ENCODE measurements around the gene BAIAP2.

- TF ChIP-seq POLR2A (IDR thresholded peaks at IDR 0.05; ENCODE audit: low read depth, low read length) = no peak
- no peak for TF ChIP-seq EZH2 (IDR thresholded peaks at IDR 0.05; ENCODE audit: borderline replicate concordance, low read depth, low read length, severe bottlenecking)
- TF ChIP-seq JUN (IDR thresholded peaks at IDR 0.05; ENCODE audit: borderline replicate concordance, insufficient read depth, insufficient read length, low read depth) = no peak
- TF ChIP-seq, protein P1, sequence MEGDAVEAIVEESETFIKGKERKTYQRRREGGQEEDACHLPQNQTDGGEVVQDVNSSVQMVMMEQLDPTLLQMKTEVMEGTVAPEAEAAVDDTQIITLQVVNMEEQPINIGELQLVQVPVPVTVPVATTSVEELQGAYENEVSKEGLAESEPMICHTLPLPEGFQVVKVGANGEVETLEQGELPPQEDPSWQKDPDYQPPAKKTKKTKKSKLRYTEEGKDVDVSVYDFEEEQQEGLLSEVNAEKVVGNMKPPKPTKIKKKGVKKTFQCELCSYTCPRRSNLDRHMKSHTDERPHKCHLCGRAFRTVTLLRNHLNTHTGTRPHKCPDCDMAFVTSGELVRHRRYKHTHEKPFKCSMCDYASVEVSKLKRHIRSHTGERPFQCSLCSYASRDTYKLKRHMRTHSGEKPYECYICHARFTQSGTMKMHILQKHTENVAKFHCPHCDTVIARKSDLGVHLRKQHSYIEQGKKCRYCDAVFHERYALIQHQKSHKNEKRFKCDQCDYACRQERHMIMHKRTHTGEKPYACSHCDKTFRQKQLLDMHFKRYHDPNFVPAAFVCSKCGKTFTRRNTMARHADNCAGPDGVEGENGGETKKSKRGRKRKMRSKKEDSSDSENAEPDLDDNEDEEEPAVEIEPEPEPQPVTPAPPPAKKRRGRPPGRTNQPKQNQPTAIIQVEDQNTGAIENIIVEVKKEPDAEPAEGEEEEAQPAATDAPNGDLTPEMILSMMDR (IDR thresholded peaks at IDR 0.05; ENCODE audit: extremely low read depth in 1 of 2, insufficient read depth in 1 of 2, low read depth in 1 of 2, low read length in 2 of 2) = no peak
- TF ChIP-seq POLR2AphosphoS5 (IDR thresholded peaks at IDR 0.05; ENCODE audit: insufficient read depth, low read depth, low read length) = no peak
- no peak for TF ChIP-seq MYC (IDR thresholded peaks at IDR 0.05; ENCODE audit: low read depth, low read length)
- TF ChIP-seq GATA2 (IDR thresholded peaks at IDR 0.05; ENCODE audit: insufficient read depth, insufficient read length, low read depth, low read length) = no peak
- no peak for TF ChIP-seq MAX (IDR thresholded peaks at IDR 0.05; ENCODE audit: insufficient read depth, insufficient read length)
- no peak for TF ChIP-seq FOS (IDR thresholded peaks at IDR 0.05; ENCODE audit: borderline replicate concordance, insufficient read depth, low read length)
These were observed 3.1 kb upstream of the BAIAP2 start for GRCh38 chr17:81031566-81032550.

Measured in endothelial cell of umbilical vein (primary cell).